Activated naive CD4-positive, alpha-beta T cell treated with anti-CD3 and anti-CD28 coated beads, Interleukin-2, amount 50 U/mL, for 72 hours (primary cell): ENCODE results near the gene SRSF1. TPM values are rescaled to one million over a fixed set of nuclear protein-coding genes. Genes with fewer than 3 reads are reported as not detected.
A peak's percentile ranks its signal among the peaks of the same experiment; 100 is the strongest.
"Not testable (repeated sequence)": the region's sequence is repeated elsewhere in the genome, so short reads cannot be mapped to it uniquely, and the experiment has no call there.

ENCODE experiments used
- ATAC-seq, 2 donors: fragments of 150-1000 bp; cut with Tn5 transposase; 2 replicates each; pipeline ENCODE4 v1.10.0; 2021; ENCODE audit warnings: mild to moderate bottlenecking in 2 of 2, moderate library complexity in 2 of 2
- DNase-seq, 2 donors: peaks; one replicate each; pipeline ENCODE4 v3.0.0; 2021 to 2022; ENCODE audit warnings: low spot score in 2 of 2
- H3K27ac Mint-ChIP-seq, 2 donors: one replicate each; pipeline ENCODE4 v1.8.0; 2022; ENCODE audit warnings: mild to moderate bottlenecking in 2 of 2, mixed read lengths in 2 of 2
- H3K36me3 Mint-ChIP-seq, 2 donors: one replicate each; pipeline ENCODE4 v1.8.0; 2022; ENCODE audit warnings: mixed read lengths in 2 of 2
- H3K9me3 Mint-ChIP-seq, 2 donors: one replicate each; pipeline ENCODE4 v1.8.0; 2022; ENCODE audit warnings: mixed read lengths in 2 of 2
- total RNA-seq, 2 donors: library from RNA; stranded (reverse); gene quantifications; one replicate each; pipeline ENCODE4 v1.2.3, GENCODE V29; 2022

The SRSF1 gene
- total RNA-seq = 100 to 1,000 TPM; 188 to 351 TPM

- Mint-ChIP-seq H3K36me3 (peaks cover 54 to 56% of the 10 kb centered on the region in 2 donors), H3K9me3 (no peaks in the 10 kb centered on the region), H3K27ac (peak within 1 kb of the TSS; percentile 99 to 100)
- ATAC-seq (peak; percentile 89 to 93), DNase-seq (peak; percentile 96 to 98)
Measured at GRCh38 chr17:58006924-58007780, at the start of gene SRSF1. Gene SRSF1, minus strand, starts transcription at chr17:58007246. Its CDS starts 109 bp downstream, at chr17:58007137.

GRCh38 chr17:58056476-58056875 is 49.4 kb upstream of the SRSF1 start:
- ATAC-seq (no peak), DNase-seq (no peak)
- no peaks in the 10 kb centered on the region for H3K36me3 Mint-ChIP-seq
- H3K27ac Mint-ChIP-seq = no peak overlapping the region
- H3K9me3 Mint-ChIP-seq = no peaks in the 10 kb centered on the region

- no peak for ATAC-seq
- no peak for DNase-seq
- Mint-ChIP-seq H3K9me3 (no peaks in the 10 kb centered on the region), H3K27ac (peak overlapping the region in 1 of 2 donors; percentile 24), H3K36me3 (no peaks in the 10 kb centered on the region)
Measured at GRCh38 chr17:58054641-58055040, 47.6 kb upstream of the SRSF1 start.

- H3K27ac Mint-ChIP-seq = peak overlapping the region in 1 of 2 donors; percentile 14
- H3K36me3 Mint-ChIP-seq = no peaks in the 10 kb centered on the region
- peak; percentile 59 to 73 for ATAC-seq
- no peaks in the 10 kb centered on the region for H3K9me3 Mint-ChIP-seq
- no peak for DNase-seq
Measured at GRCh38 chr17:58052945-58053715, 46.1 kb upstream of the SRSF1 start.

- H3K9me3 Mint-ChIP-seq = no peaks in the 10 kb centered on the region
- H3K27ac Mint-ChIP-seq = no peak overlapping the region
- no peaks in the 10 kb centered on the region for H3K36me3 Mint-ChIP-seq
- ATAC-seq = no peak
- no peak for DNase-seq
Measured at GRCh38 chr17:58052407-58052806, 45.4 kb upstream of the SRSF1 start.

- no peak overlapping the region for H3K27ac Mint-ChIP-seq
- DNase-seq (no peak), ATAC-seq (no peak)
- H3K9me3 Mint-ChIP-seq = no peaks in the 10 kb centered on the region
- H3K36me3 Mint-ChIP-seq = no peaks in the 10 kb centered on the region
Measured at GRCh38 chr17:58051468-58051867, 44.4 kb upstream of the SRSF1 start.

GRCh38 chr17:58050966-58051365 is 43.9 kb upstream of the SRSF1 start:
- H3K9me3 Mint-ChIP-seq = no peaks in the 10 kb centered on the region
- ATAC-seq (no peak), DNase-seq (no peak)
- no peak overlapping the region for H3K27ac Mint-ChIP-seq
- H3K36me3 Mint-ChIP-seq = no peaks in the 10 kb centered on the region

GRCh38 chr17:58049533-58049932 is 42.5 kb upstream of the SRSF1 start:
- Mint-ChIP-seq H3K36me3 (no peaks in the 10 kb centered on the region), H3K27ac (no peak overlapping the region), H3K9me3 (peaks cover 0 to under 1% of the 10 kb centered on the region in 2 donors)
- ATAC-seq = no peak
- no peak for DNase-seq

GRCh38 chr17:58047376-58048150 is 40.5 kb upstream of the SRSF1 start:
- peaks cover 0 to 4% of the 10 kb centered on the region in 2 donors for H3K9me3 Mint-ChIP-seq
- DNase-seq (no peak), ATAC-seq (no peak)
- no peak overlapping the region for H3K27ac Mint-ChIP-seq
- H3K36me3 Mint-ChIP-seq = no peaks in the 10 kb centered on the region

GRCh38 chr17:58046239-58047094 is 39.4 kb upstream of the SRSF1 start:
- no peaks in the 10 kb centered on the region for H3K36me3 Mint-ChIP-seq
- no peak overlapping the region for H3K27ac Mint-ChIP-seq
- ATAC-seq = no peak
- DNase-seq = no peak
- peaks cover 0 to 4% of the 10 kb centered on the region in 2 donors for H3K9me3 Mint-ChIP-seq

GRCh38 chr17:58044256-58044655 is 37.2 kb upstream of the SRSF1 start:
- H3K9me3 Mint-ChIP-seq, H3K36me3 Mint-ChIP-seq, DNase-seq, H3K27ac Mint-ChIP-seq, ATAC-seq: not testable (repeated sequence)

GRCh38 chr17:58043221-58044181 is 36.5 kb upstream of the SRSF1 start:
- no peak for ATAC-seq
- Mint-ChIP-seq H3K9me3 (peaks cover 0 to 4% of the 10 kb centered on the region in 2 donors), H3K27ac (no peak overlapping the region)

GRCh38 chr17:58041161-58041560 is 34.1 kb upstream of the SRSF1 start:
- ATAC-seq (no peak), DNase-seq (no peak)
- H3K27ac Mint-ChIP-seq = no peak overlapping the region

More at GRCh38 chr17:58043221-58044181, 36.5 kb upstream of the SRSF1 start:
- H3K36me3 Mint-ChIP-seq = no peaks in the 10 kb centered on the region
- DNase-seq = no peak

GRCh38 chr17:58040386-58040785 is 33.3 kb upstream of the SRSF1 start:
- no peak for ATAC-seq
- DNase-seq = no peak
- no peaks in the 10 kb centered on the region for H3K36me3 Mint-ChIP-seq
- H3K27ac Mint-ChIP-seq = no peak overlapping the region
- H3K9me3 Mint-ChIP-seq = peaks cover 0 to 4% of the 10 kb centered on the region in 2 donors

More at GRCh38 chr17:58041161-58041560, 34.1 kb upstream of the SRSF1 start:
- no peaks in the 10 kb centered on the region for H3K36me3 Mint-ChIP-seq
- peaks cover 0 to 4% of the 10 kb centered on the region in 2 donors for H3K9me3 Mint-ChIP-seq

GRCh38 chr17:58039975-58040374 is 32.9 kb upstream of the SRSF1 start:
- Mint-ChIP-seq H3K9me3 (peaks cover 0 to 4% of the 10 kb centered on the region in 2 donors), H3K27ac (no peak overlapping the region), H3K36me3 (no peaks in the 10 kb centered on the region)
- ATAC-seq (no peak), DNase-seq (no peak)
